Neural cell (in vitro differentiated cells): ENCODE data around the gene GPC1. TPM values are rescaled to one million over a fixed set of nuclear protein-coding genes. Genes with fewer than 3 reads are reported as not detected.
A peak's percentile ranks its signal among the peaks of the same experiment; 100 is the strongest.

Experiments used
- H2AFZ ChIP-seq: fragments of 200-600, 300-800 bp; sonication (generic), shearing (Covaris generic); 2 replicates; pipeline ENCODE4 v1.6.0; 2014; ENCODE audit warnings: low read depth, mild to moderate bottlenecking, antibody characterized with exemption, low read length, moderate library complexity
- H3F3A ChIP-seq: fragments of 200-600 bp; shearing (Covaris generic); 2 replicates; pipeline ENCODE4 v1.6.1; 2016; ENCODE audit warnings: mild to moderate bottlenecking, moderate library complexity, mixed read lengths, antibody characterized with exemption, low read length; ENCODE audit not compliant: insufficient read depth, poor library complexity, severe bottlenecking
- H3K27ac ChIP-seq: fragments of 200-600, 300-800 bp; sonication (generic), shearing (Covaris generic); 2 replicates; pipeline ENCODE4 v1.5.1; 2014; ENCODE audit warnings: mild to moderate bottlenecking, low read length, moderate library complexity
- H3K27me3 ChIP-seq: fragments of 300-800, 200-600 bp; sonication (generic), shearing (Covaris generic); 2 replicates; pipeline ENCODE4 v1.6.0; 2014; ENCODE audit warnings: mild to moderate bottlenecking, low read depth, low read length, moderate library complexity; ENCODE audit not compliant: insufficient read depth
- H3K36me3 ChIP-seq: fragments of 300-800, 200-600 bp; sonication (generic), shearing (Covaris generic); 2 replicates; pipeline ENCODE4 v1.5.1; 2014; ENCODE audit warnings: mild to moderate bottlenecking, antibody characterized with exemption, low read length, moderate library complexity; ENCODE audit not compliant: insufficient read depth
- H3K4me2 ChIP-seq: fragments of 300-800, 200-600 bp; sonication (generic), shearing (Covaris generic); 2 replicates; pipeline ENCODE4 v1.6.0; 2014; ENCODE audit warnings: mild to moderate bottlenecking, low read length
- H3K4me3 ChIP-seq: fragments of 300-800, 200-600 bp; sonication (generic), shearing (Covaris generic); 2 replicates; pipeline ENCODE4 v1.5.1; 2014; ENCODE audit warnings: mild to moderate bottlenecking, low read length, moderate library complexity
- H3K79me2 ChIP-seq: fragments of 200-600 bp; shearing (Covaris generic); replicated peaks from 2 replicates; pipeline ENCODE4 v1.6.0; 2014; ENCODE audit warnings: mild to moderate bottlenecking, low read length, moderate library complexity; ENCODE audit not compliant: insufficient read depth
- H3K9ac ChIP-seq: fragments of 300-800, 200-600 bp; sonication (generic), shearing (Covaris generic); 2 replicates; pipeline ENCODE4 v1.6.1; 2016; ENCODE audit warnings: mild to moderate bottlenecking, low read length, mixed read lengths
- H3K9me2 ChIP-seq: fragments of 200-600 bp; shearing (Covaris generic); 2 replicates; pipeline ENCODE4 v1.6.1; 2016; ENCODE audit warnings: mild to moderate bottlenecking, low read length, mixed read lengths; ENCODE audit not compliant: insufficient read depth
- H3K9me3 ChIP-seq: fragments of 200-600, 300-800 bp; sonication (generic), shearing (Covaris generic); 2 replicates; pipeline ENCODE4 v1.6.1; 2016; ENCODE audit warnings: mild to moderate bottlenecking, mixed run types, low read length, moderate library complexity, mixed read lengths
- H4K20me1 ChIP-seq: fragments of 200-600 bp; shearing (Covaris generic); 2 replicates; pipeline ENCODE4 v1.6.1; 2016; ENCODE audit warnings: mild to moderate bottlenecking, mixed run types; ENCODE audit not compliant: insufficient read depth
- EP300 ChIP-seq: fragments of 450-650 bp; conservative IDR thresholded peaks from 2 replicates; pipeline ENCODE4 v1.6.1; 2014; ENCODE audit warnings: antibody characterized with exemption, mild to moderate bottlenecking, moderate library complexity; ENCODE audit not compliant: poor library complexity, severe bottlenecking
- EZH2 ChIP-seq: fragments of 200-600, 300-800 bp; shearing (Covaris generic), sonication (generic); IDR thresholded peaks from 2 replicates; pipeline ENCODE4 v1.6.1; 2014; ENCODE audit warnings: antibody characterized with exemption, low read length, borderline replicate concordance, mild to moderate bottlenecking; ENCODE audit not compliant: insufficient read depth, poor library complexity, severe bottlenecking
- MXI1 ChIP-seq: fragments of 450-650 bp; conservative IDR thresholded peaks from 2 replicates; pipeline ENCODE4 v1.6.1; 2014; ENCODE audit warnings: antibody characterized with exemption, mild to moderate bottlenecking; ENCODE audit not compliant: poor library complexity, severe bottlenecking
- POLR2AphosphoS5 ChIP-seq: IDR thresholded peaks from 2 replicates; pipeline ENCODE4 v1.6.1; 2012
- RAD21 ChIP-seq: fragments of 450-650 bp; conservative IDR thresholded peaks from 2 replicates; pipeline ENCODE4 v1.6.1; 2014; ENCODE audit warnings: antibody characterized with exemption, mild to moderate bottlenecking, moderate library complexity
- SMC3 ChIP-seq: fragments of 450-650 bp; conservative IDR thresholded peaks from 2 replicates; pipeline ENCODE4 v1.6.1; 2014; ENCODE audit warnings: antibody characterized with exemption, mild to moderate bottlenecking, moderate library complexity; ENCODE audit not compliant: poor library complexity
- TAF1 ChIP-seq: IDR thresholded peaks from 2 replicates; pipeline ENCODE4 v1.6.1; 2012; ENCODE audit warnings: low read depth
- polyA plus RNA-seq: library from polyadenylated mRNA; depleted of rRNA; stranded (reverse); fragments of >200 nt; gene quantifications from 2 replicates; pipeline ENCODE4 v1.2.3, GENCODE V29; 2014
- TF ChIP-seq, protein P1 (sequence below): fragments of 450-650 bp; IDR thresholded peaks from 2 replicates; pipeline ENCODE4 v1.5.1; 2014; ENCODE audit warnings: antibody characterized with exemption, mild to moderate bottlenecking, moderate library complexity; ENCODE audit not compliant: poor library complexity, severe bottlenecking
- TF ChIP-seq, protein P2 (sequence below): IDR thresholded peaks from 2 replicates; pipeline ENCODE4 v1.6.1; 2012; ENCODE audit warnings: borderline replicate concordance

The GPC1 gene
- polyA plus RNA-seq, 1 donor from 2014 or later = 74.0 TPM

DNA sequence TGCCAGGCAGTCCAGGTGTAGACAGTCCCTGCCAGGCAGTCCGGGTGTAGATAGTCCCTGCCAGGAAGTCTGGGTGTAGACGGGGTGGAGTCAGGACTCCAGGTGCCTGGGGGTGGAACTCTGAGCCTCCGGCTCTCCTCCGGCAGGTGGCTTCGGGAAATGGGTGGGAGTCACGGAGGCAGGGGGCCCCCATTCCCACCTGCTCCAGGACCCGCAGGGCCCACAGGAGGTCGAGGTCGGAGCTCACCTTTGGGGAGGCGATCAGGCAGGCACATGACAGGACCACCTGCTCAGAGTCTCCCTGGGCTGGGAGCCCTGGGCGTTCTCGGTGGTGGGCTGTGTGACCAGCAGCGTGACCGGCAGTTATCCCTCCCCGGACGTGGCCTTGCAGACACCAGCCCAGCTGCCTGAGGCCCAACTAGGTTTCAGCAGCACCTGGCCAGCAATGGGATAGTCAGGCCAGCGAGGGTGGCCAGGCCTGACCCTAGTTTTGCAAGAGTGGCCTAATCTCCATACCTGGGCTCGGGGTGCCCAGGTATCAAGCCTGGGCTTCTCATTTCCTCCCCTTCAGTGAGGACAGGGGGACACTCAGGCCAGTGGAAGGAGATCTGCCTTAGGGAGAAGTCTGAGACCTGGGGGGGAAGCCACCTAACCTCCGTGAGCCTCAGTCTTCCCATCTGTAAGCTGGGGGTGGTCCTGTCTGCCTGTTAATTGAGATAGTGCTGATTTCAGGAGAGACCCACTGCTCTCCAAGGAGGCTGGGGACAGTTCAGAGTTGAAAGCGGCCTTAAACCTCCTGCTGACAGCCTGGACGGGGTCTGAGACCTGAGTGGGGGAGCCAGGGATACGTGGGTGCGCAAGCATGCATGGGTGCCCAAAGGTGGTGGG is 13.2 kb downstream of the GPC1 start:
- Histone ChIP-seq H3F3A (no peaks in the 10 kb centered on the region), H3K79me2 (peaks cover 41% of the 10 kb centered on the region), H3K27me3 (no peaks in the 10 kb centered on the region), H4K20me1 (no peaks in the 10 kb centered on the region), H2AFZ (no peak overlapping the region), H3K9ac (no peak overlapping the region), H3K36me3 (no peaks in the 10 kb centered on the region), H3K27ac (no peak overlapping the region), H3K4me2 (no peak overlapping the region), H3K9me2 (no peaks in the 10 kb centered on the region), H3K9me3 (no peaks in the 10 kb centered on the region), H3K4me3 (no peak overlapping the region)
- TF ChIP-seq, protein P1, sequence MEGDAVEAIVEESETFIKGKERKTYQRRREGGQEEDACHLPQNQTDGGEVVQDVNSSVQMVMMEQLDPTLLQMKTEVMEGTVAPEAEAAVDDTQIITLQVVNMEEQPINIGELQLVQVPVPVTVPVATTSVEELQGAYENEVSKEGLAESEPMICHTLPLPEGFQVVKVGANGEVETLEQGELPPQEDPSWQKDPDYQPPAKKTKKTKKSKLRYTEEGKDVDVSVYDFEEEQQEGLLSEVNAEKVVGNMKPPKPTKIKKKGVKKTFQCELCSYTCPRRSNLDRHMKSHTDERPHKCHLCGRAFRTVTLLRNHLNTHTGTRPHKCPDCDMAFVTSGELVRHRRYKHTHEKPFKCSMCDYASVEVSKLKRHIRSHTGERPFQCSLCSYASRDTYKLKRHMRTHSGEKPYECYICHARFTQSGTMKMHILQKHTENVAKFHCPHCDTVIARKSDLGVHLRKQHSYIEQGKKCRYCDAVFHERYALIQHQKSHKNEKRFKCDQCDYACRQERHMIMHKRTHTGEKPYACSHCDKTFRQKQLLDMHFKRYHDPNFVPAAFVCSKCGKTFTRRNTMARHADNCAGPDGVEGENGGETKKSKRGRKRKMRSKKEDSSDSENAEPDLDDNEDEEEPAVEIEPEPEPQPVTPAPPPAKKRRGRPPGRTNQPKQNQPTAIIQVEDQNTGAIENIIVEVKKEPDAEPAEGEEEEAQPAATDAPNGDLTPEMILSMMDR = no peak
- TF ChIP-seq EZH2 (no peak), RAD21 (no peak), EP300 (no peak), SMC3 (no peak), TAF1 (no peak), MXI1 (no peak), POLR2AphosphoS5 (no peak)
- TF ChIP-seq, protein P2, sequence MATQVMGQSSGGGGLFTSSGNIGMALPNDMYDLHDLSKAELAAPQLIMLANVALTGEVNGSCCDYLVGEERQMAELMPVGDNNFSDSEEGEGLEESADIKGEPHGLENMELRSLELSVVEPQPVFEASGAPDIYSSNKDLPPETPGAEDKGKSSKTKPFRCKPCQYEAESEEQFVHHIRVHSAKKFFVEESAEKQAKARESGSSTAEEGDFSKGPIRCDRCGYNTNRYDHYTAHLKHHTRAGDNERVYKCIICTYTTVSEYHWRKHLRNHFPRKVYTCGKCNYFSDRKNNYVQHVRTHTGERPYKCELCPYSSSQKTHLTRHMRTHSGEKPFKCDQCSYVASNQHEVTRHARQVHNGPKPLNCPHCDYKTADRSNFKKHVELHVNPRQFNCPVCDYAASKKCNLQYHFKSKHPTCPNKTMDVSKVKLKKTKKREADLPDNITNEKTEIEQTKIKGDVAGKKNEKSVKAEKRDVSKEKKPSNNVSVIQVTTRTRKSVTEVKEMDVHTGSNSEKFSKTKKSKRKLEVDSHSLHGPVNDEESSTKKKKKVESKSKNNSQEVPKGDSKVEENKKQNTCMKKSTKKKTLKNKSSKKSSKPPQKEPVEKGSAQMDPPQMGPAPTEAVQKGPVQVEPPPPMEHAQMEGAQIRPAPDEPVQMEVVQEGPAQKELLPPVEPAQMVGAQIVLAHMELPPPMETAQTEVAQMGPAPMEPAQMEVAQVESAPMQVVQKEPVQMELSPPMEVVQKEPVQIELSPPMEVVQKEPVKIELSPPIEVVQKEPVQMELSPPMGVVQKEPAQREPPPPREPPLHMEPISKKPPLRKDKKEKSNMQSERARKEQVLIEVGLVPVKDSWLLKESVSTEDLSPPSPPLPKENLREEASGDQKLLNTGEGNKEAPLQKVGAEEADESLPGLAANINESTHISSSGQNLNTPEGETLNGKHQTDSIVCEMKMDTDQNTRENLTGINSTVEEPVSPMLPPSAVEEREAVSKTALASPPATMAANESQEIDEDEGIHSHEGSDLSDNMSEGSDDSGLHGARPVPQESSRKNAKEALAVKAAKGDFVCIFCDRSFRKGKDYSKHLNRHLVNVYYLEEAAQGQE = no peak

DNA sequence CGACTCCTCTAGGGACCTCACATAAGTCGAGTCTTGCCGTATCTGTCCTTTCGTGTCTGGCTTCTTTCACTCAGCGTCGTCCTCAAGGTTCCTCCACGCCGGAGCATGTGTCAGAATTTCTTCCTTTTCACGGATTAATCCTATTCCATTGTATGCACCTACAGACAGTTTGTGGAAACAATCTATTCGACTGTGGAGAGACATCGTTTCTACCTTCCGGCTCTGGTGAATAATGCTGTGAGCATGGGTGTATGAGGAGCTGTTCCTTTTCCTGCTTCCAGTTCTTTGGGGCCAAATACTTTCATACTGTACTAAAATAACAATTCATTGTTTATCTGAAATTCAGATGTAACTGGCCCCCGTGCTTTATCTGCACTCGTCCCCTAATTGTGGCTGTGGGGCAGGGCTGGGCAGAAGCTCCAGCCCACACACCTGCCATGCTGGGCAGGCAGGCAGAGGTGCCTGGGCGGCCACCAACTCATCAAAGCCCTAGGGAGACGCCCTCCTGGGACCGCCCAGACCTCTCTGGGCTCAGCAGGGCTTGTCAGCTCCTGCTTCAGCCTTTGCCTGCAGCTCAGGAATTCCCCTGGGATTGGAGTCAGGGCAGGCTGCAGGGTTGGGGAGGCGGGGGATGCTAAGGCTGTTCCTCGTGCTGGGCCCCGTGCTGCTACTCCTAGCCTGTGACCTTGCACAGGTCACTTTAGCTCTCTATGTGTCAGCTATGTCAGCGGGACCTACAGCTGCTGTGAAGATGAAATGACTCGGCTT is 14.5 kb downstream of the GPC1 start:
- H4K20me1 ChIP-seq = no peaks in the 10 kb centered on the region
- H3K36me3 ChIP-seq = no peaks in the 10 kb centered on the region
- TF ChIP-seq TAF1 (no peak), POLR2AphosphoS5 (no peak), MXI1 (no peak), SMC3 (no peak), RAD21 (no peak), EZH2 (no peak), EP300 (no peak)
- TF ChIP-seq, protein P2 = no peak
- TF ChIP-seq, protein P1 = no peak
- H3K9me2 ChIP-seq = no peaks in the 10 kb centered on the region
- no peaks in the 10 kb centered on the region for H3K27me3 ChIP-seq
- H3K4me3 ChIP-seq = peak overlapping the region; percentile 34
- no peaks in the 10 kb centered on the region for H3K9me3 ChIP-seq
- peak overlapping the region; percentile 12 for H3K9ac ChIP-seq
- no peaks in the 10 kb centered on the region for H3F3A ChIP-seq
- peak overlapping the region; percentile 28 for H3K27ac ChIP-seq
- no peak overlapping the region for H3K4me2 ChIP-seq
- H2AFZ ChIP-seq = no peak overlapping the region
- peaks cover 53% of the 10 kb centered on the region for H3K79me2 ChIP-seq
